KMS-11 (cell line): ENCODE results near the gene FTSJ3.
"Not testable (repeated sequence)": the region's sequence is repeated elsewhere in the genome, so short reads cannot be mapped to it uniquely, and the experiment has no call there.

Experiments
- H2AFZ ChIP-seq: fragments of 200-600 bp; sonication (generic); 2 replicates; pipeline ENCODE4 v1.6.1; 2016; ENCODE audit warnings: antibody characterized with exemption, mixed run types, low read depth
- H3K27ac ChIP-seq: fragments of 200-600 bp; sonication (generic); 2 replicates; pipeline ENCODE4 v1.6.1; 2016; ENCODE audit warnings: mild to moderate bottlenecking, mixed run types
- H3K27me3 ChIP-seq: fragments of 200-600 bp; sonication (generic); 2 replicates; pipeline ENCODE4 v1.6.1; 2017; ENCODE audit warnings: mild to moderate bottlenecking, low read depth, mixed run types, moderate library complexity; ENCODE audit not compliant: insufficient read depth
- H3K36me3 ChIP-seq: fragments of 200-600 bp; sonication (generic); 2 replicates; pipeline ENCODE4 v1.6.1; 2017; ENCODE audit warnings: mild to moderate bottlenecking, mixed run types; ENCODE audit not compliant: insufficient read depth
- H3K4me1 ChIP-seq: fragments of 200-600 bp; sonication (generic); 2 replicates; pipeline ENCODE4 v1.6.1; 2016; ENCODE audit warnings: mild to moderate bottlenecking, low read depth, mixed run types; ENCODE audit not compliant: poor library complexity, severe bottlenecking
- H3K4me2 ChIP-seq: fragments of 200-600 bp; sonication (generic); 2 replicates; pipeline ENCODE4 v1.7.0; 2016; ENCODE audit warnings: mild to moderate bottlenecking, mixed run types
- H3K4me3 ChIP-seq: fragments of 200-600 bp; sonication (generic); IDR thresholded peaks from 2 replicates; pipeline ENCODE4 v1.6.1; 2017; ENCODE audit warnings: low read depth, low read length, mixed read lengths; ENCODE audit not compliant: insufficient read depth
- H3K79me2 ChIP-seq: fragments of 200-600 bp; sonication (generic); 2 replicates; pipeline ENCODE4 v1.6.1; 2016; ENCODE audit warnings: low read depth, mixed run types; ENCODE audit not compliant: insufficient read depth
- H3K9ac ChIP-seq: fragments of 200-600 bp; sonication (generic); 2 replicates; pipeline ENCODE4 v1.6.1; 2016; ENCODE audit warnings: mild to moderate bottlenecking, mixed run types
- H4K20me1 ChIP-seq: fragments of 200-600 bp; sonication (generic); 2 replicates; pipeline ENCODE4 v1.6.1; 2016; ENCODE audit warnings: mild to moderate bottlenecking, mixed run types; ENCODE audit not compliant: insufficient read depth
- CTCF ChIP-seq: fragments of 200-600 bp; sonication (generic); conservative IDR thresholded peaks from 2 replicates; pipeline ENCODE4 v1.6.1; 2017; ENCODE audit warnings: low read depth, mild to moderate bottlenecking, antibody characterized with exemption, low read length, moderate library complexity, mixed read lengths

The FTSJ3 gene

GRCh38 chr17:63827002-63827800 is at the start of gene FTSJ3, which contains the start of gene PSMC5:
Gene FTSJ3 (minus strand): TSS chr17:63827663. CDS start chr17:63826902, 761 bp downstream.
Gene PSMC5 (plus strand): TSS chr17:63827431. CDS start chr17:63827491, 60 bp downstream.
- peak within 1 kb of the TSS; percentile 96 for H3K4me2 ChIP-seq
- TF ChIP-seq CTCF = peak; percentile 29; the same call in 1 of the 2 replicates
- peaks cover 39% of the 10 kb centered on the region; the same call in 1 of the 2 replicates for H3K36me3 ChIP-seq
- H3K4me1 ChIP-seq = peaks cover 30% of the 10 kb centered on the region
- peak within 1 kb of the TSS; percentile 80 for H3K9ac ChIP-seq
- H3K79me2 ChIP-seq = peaks cover 52% of the 10 kb centered on the region
- no peaks in the 10 kb centered on the region for H3K27me3 ChIP-seq
- H2AFZ ChIP-seq = peak within 1 kb of the TSS; percentile 90
- H3K27ac ChIP-seq = peak within 1 kb of the TSS; percentile 73
- H4K20me1 ChIP-seq = no peaks in the 10 kb centered on the region
- H3K4me3 ChIP-seq = no peak within 1 kb of the TSS

DNA sequence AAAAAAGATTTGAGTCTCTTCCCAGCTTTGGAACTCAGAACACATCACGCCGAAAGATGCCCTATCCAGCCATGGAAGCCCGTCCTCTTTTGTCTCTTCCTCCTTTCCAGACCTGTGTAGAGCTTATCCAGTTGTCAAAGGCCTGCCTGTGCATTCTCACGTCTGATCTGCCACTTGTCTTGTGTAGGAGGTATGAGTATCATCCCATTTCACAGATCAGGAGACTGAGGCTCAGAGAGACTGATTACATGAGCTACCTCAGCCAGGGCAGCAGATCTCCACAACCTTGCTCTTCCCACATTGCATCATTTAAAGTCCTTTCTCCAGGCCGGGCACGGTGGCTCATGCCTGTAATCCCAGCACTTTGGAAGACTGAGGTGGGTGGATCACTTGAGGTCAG is 47.2 kb upstream of the FTSJ3 start:
- H3K4me2 ChIP-seq, H3K27ac ChIP-seq, H3K4me3 ChIP-seq, H3K36me3 ChIP-seq, H2AFZ ChIP-seq, H3K4me1 ChIP-seq, H4K20me1 ChIP-seq, H3K9ac ChIP-seq, H3K79me2 ChIP-seq: not testable (repeated sequence)
- peaks cover 25% of the 10 kb centered on the region; the same call in 1 of the 2 replicates for H3K27me3 ChIP-seq

DNA sequence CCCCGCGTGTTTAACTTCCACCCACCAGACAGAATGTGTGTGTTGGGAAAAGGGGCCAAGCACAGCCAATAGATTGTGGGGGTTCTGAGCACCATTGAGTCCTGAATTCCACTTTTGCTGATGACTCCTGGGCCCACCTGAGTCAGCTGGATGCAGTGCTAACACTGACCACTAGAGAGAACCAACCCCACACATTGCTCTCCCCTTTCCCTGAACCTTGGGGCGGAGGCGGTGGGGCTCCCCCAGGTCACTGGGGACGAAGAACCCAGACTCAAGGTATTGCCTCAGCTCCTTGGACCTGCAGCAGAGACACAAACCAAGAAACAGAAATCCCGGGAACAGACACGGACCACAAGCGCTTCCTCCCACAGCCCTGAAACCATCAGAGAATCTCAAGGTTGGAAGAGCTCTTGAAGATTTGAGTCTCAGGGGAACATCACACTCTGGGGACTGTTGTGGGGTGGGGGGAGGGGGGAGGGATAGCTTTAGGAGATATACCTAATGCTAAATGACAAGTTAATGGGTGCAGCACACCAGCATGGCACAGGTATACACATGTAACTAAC is 46.7 kb upstream of the FTSJ3 start:
- not testable (repeated sequence) for H3K36me3 ChIP-seq, H3K4me1 ChIP-seq, H4K20me1 ChIP-seq, H3K4me2 ChIP-seq, H3K27ac ChIP-seq, H3K9ac ChIP-seq, H2AFZ ChIP-seq, H3K79me2 ChIP-seq, H3K4me3 ChIP-seq
- H3K27me3 ChIP-seq = peaks cover 23% of the 10 kb centered on the region; the same call in 1 of the 2 replicates

DNA sequence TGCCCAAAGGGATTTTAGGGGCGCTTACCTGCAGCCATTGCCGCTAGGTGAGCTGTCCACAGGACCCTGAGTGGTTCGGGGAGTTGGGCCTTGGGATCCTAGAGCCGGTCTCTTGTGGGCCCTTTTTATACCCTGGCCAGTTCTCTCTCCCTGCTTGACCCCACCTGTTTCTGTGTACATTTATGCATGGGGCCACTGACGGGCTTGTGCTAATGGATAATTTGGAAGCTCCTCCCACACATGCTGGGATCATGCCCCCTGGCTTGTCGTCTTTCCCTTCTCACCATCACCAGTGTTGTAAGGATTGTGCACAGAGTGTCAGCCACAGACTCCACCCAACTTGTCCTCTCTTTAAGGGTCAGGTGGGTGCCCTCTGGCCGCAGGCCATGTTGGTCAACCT is 46.1 kb upstream of the FTSJ3 start, which contains the start of gene CSH2:
Gene CSH2, minus strand, starts transcription at position 101 of the 400 bp plus-strand sequence. Its CDS starts 63 bp downstream, at position 38.
- not testable (repeated sequence) for H3K4me1 ChIP-seq, H3K9ac ChIP-seq, H3K27ac ChIP-seq, H4K20me1 ChIP-seq, H3K4me2 ChIP-seq, H3K79me2 ChIP-seq, H3K36me3 ChIP-seq, H2AFZ ChIP-seq, H3K4me3 ChIP-seq
- peaks cover 21% of the 10 kb centered on the region; the same call in 1 of the 2 replicates for H3K27me3 ChIP-seq

GRCh38 chr17:63871646-63872365 is 44.3 kb upstream of the FTSJ3 start:
- H3K4me2 ChIP-seq, H3K27ac ChIP-seq, H3K27me3 ChIP-seq, H3K36me3 ChIP-seq, H3K4me1 ChIP-seq, H3K9ac ChIP-seq, H3K79me2 ChIP-seq, H4K20me1 ChIP-seq, H2AFZ ChIP-seq, H3K4me3 ChIP-seq: not testable (repeated sequence)

DNA sequence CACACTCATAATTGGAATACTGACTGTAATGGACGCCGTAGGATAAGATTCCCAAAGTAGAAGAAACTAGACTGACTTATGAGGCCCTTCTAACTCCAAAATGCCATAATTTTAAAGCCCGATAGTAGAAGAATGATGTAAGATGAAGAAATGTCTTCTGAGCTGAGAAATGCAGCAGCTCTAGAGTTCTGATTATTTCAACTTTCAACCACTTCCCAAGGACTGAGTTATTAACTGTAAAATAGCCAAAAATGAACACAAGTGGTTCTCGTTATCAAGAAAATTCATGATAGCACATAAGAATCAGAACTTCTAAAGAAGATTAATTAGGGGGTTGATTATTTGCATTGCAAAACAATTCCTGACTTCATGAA is 42.8 kb upstream of the FTSJ3 start:
- H3K4me2 ChIP-seq = not testable (repeated sequence)

DNA sequence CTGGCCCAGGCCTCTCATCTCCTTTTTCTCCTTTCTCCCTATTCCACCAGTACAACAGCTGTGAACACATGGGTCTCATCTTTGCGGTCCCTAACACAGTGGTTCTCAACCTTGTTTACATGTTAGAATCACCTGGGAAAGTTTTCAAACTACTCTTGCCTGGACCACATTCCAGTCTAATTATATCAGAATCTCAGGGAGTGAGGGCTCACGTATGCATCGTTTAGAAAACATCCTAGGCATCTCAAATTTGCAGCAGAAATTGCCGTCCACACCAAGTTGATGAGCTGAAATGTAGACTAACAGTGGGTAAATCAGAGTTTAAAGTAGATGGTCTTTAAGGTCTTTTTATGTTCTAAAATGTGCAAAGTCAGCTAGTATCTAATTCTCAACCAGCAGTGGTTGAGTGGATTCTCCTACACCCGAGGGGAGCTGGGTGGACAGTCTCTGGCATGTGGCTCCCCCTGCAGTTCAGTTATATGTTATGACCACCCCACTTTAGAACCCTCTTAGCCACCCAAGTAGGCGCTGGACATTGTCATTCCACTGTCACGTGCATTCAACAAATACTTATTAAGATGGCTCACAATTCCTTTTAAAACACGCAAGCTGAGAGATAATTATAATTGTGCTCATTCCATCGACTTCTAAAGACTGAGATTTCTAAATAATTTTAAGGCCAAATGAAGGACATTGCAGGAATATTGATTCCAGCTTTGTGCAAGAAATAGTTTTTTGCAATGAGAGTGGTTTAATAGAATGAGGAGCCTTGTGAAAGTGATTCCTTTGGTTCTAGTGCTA is 42.2 kb upstream of the FTSJ3 start:
- not testable (repeated sequence) for H3K4me2 ChIP-seq, H3K79me2 ChIP-seq, H4K20me1 ChIP-seq, H2AFZ ChIP-seq, H3K4me3 ChIP-seq, H3K27me3 ChIP-seq, H3K4me1 ChIP-seq, H3K36me3 ChIP-seq, H3K9ac ChIP-seq, H3K27ac ChIP-seq

More for the DNA sequence above, 42.8 kb upstream of the FTSJ3 start:
- H3K27ac ChIP-seq, H3K4me3 ChIP-seq, H4K20me1 ChIP-seq, H3K27me3 ChIP-seq, H2AFZ ChIP-seq, H3K79me2 ChIP-seq, H3K9ac ChIP-seq, H3K4me1 ChIP-seq, H3K36me3 ChIP-seq: not testable (repeated sequence)

DNA sequence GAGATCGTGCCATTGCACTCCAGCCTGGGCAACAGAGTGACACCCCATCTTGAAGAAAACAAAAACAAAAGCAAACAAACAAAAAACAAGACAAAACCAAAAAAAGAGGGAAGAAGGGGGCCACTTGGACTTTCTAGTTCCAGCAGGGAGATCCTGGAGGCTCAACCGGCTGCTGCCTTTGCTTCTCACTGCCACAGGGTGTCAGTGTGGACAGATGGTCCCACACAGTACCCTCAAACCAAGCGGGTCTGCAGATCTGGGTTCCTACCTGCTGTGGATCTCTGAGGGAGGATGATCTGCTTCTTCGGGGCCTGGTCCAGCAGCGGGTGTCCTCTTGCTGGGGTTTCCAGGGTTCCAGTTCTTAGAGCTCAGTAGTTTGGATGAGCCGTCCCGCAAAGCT is 39.2 kb upstream of the FTSJ3 start:
- H3K4me1 ChIP-seq, H3K27ac ChIP-seq, H4K20me1 ChIP-seq, H3K79me2 ChIP-seq, H3K9ac ChIP-seq, H3K27me3 ChIP-seq, H3K36me3 ChIP-seq, H3K4me3 ChIP-seq: not testable (repeated sequence)
- Histone ChIP-seq H2AFZ (peak overlapping the region; percentile 39; the same call in 1 of the 2 replicates), H3K4me2 (peak overlapping the region; percentile 16; the same call in 1 of the 2 replicates)
